ENCODE data around the gene FBLIM1.
"Not testable (repeated sequence)": the region's sequence is repeated elsewhere in the genome, so short reads cannot be mapped to it uniquely, and the experiment has no call there.

Gene FBLIM1

GRCh38 chr1:15788624-15789301, 30.2 kb downstream of the FBLIM1 start:
- Histone ChIP-seq H3K27me3 (ENCODE audit: control insufficient read depth in 1 of 2, insufficient read depth in 2 of 2, low read length in 2 of 2) (no peaks in the 10 kb centered on the region), H3K9me3 (ENCODE audit: low read length) (no peaks in the 10 kb centered on the region), H3K9ac (ENCODE audit: low read length) (no peak overlapping the region), H3K4me1 (ENCODE audit: insufficient read depth, low read length) (no peaks in the 10 kb centered on the region), H3K4me3 (ENCODE audit: low read depth in 1 of 2, low read length in 2 of 2) (no peak overlapping the region), H3K36me3 (ENCODE audit: insufficient read depth, low read length) (no peaks in the 10 kb centered on the region), H3K27ac (ENCODE audit: low read depth, low read length) (no peak overlapping the region)

DNA sequence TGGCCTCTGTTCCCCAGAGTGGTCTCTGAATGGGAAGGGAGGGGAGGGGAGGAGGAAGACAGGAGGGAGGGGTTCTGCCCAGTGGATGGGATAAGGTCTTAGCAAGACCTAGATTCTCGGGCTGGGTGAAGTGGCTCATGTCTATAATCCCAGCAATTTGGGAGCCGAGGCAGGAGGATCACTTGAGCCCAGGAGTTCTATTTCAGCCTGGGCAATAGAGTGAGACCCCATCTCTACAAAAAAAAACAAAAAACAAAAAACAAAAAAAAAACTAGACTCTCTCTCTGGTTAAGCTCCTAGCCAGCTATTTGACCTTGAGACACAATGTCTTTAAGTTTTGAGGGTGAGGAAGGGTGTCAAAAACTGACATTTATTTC, 37.5 kb downstream of the FBLIM1 start:
- no peaks in the 10 kb centered on the region for H3K9me3 ChIP-seq (ENCODE audit: low read length)
- H3K4me1 ChIP-seq (ENCODE audit: insufficient read depth, low read length), result peaks cover 26% of the 10 kb centered on the region
- no peak overlapping the region for H3K4me3 ChIP-seq (ENCODE audit: low read depth in 1 of 2, low read length in 2 of 2)
- no peak overlapping the region for H3K27ac ChIP-seq (ENCODE audit: low read depth, low read length)
- H3K9ac ChIP-seq (ENCODE audit: low read length), result no peak overlapping the region
- H3K36me3 ChIP-seq (ENCODE audit: insufficient read depth, low read length), result no peaks in the 10 kb centered on the region
- H3K27me3 ChIP-seq (ENCODE audit: control insufficient read depth in 1 of 2, insufficient read depth in 2 of 2, low read length in 2 of 2), result no peaks in the 10 kb centered on the region

DNA sequence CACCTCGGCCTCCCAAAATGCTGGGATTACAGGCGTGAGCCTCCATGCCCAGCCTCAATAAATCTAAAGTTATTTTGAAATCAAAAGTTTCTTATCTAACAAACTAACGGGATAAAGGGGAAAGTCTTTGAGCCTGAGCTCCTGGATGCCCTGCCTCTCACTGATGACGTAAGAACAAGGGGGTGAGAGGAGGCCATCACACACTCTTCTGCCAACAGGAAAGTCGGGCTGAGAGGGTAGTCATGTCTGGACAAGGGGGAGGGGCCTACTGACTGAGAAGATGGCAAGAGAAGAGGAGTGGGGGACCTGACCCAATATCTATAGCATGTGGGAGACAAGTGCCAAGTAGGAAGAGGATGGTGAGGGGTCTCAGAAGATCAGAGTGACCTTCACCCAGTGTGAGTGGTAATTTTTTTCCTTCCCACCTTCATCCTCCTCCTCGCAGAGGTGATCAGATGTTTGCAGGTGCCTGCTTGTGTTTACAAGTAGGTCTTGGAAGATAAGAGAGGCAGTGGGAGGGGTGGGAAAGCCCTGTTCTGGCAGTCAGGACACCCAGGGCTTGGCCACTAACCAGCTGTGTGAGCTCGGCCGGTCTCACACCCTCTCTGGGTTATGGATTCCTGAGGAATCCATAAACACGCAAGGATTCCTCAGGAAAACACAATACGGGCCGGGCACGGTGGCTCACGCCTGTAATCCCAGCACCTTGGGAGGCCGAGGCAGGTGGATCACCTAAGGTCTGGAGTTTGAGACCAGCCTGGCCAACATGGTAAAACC, 39.2 kb downstream of the FBLIM1 start:
- Histone ChIP-seq H3K27ac (ENCODE audit: low read depth, low read length) (no peak overlapping the region), H3K4me3 (ENCODE audit: low read depth in 1 of 2, low read length in 2 of 2) (no peak overlapping the region), H3K9me3 (ENCODE audit: low read length) (no peaks in the 10 kb centered on the region), H3K9ac (ENCODE audit: low read length) (no peak overlapping the region), H3K27me3 (ENCODE audit: control insufficient read depth in 1 of 2, insufficient read depth in 2 of 2, low read length in 2 of 2) (no peaks in the 10 kb centered on the region), H3K36me3 (ENCODE audit: insufficient read depth, low read length) (no peaks in the 10 kb centered on the region), H3K4me1 (ENCODE audit: insufficient read depth, low read length) (peaks cover 26% of the 10 kb centered on the region)

DNA sequence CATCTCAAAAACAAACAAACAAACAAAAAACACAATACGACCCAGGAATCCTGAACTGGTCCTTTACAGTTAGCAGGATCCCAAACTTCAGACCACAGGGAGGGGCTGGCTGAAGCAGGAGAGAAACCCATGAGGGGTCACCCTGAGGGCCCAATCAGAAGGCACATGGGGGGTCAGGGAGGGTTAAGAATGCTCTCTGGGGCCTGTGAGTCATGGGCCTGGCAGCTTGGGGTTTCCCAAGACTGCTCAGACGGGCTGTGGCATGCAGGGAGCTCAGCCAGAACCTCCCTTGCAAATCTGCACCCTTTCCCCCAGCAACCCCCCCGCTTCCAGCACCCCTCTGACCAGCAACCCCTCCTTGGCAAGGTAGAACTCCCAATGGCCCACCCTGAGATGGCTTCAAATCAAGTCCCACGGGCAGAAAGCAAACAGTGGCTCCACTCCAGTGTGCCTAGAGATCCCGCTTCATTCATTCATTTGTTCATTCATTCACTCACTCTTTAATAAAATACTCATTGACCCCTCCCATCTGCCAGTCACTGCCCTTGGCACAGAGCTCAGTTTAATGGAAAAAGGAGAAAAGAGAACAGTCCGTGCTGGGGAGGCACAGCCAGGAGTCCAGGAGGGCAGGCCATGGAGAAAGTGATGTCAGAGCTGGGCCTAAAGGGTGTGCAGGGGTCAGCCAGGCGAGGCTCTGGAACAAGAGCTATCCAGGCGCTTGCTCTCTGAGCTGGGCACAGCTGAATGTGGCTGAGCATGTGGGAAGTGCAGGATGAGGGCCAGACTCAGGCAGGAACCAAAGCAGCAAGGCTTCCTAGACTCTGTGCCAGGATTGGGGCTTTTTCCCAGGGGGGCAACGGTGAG, 40.6 kb downstream of the FBLIM1 start:
- Histone ChIP-seq H3K36me3 (ENCODE audit: insufficient read depth, low read length) (no peaks in the 10 kb centered on the region), H3K9ac (ENCODE audit: low read length) (no peak overlapping the region), H3K9me3 (ENCODE audit: low read length) (no peaks in the 10 kb centered on the region), H3K4me3 (ENCODE audit: low read depth in 1 of 2, low read length in 2 of 2) (no peak overlapping the region), H3K4me1 (ENCODE audit: insufficient read depth, low read length) (peaks cover 26% of the 10 kb centered on the region), H3K27ac (ENCODE audit: low read depth, low read length) (no peak overlapping the region), H3K27me3 (ENCODE audit: control insufficient read depth in 1 of 2, insufficient read depth in 2 of 2, low read length in 2 of 2) (no peaks in the 10 kb centered on the region)

GRCh38 chr1:15799928-15800835, 41.6 kb downstream of the FBLIM1 start:
- Histone ChIP-seq H3K4me3 (ENCODE audit: low read depth in 1 of 2, low read length in 2 of 2) (no peak overlapping the region), H3K9me3 (ENCODE audit: low read length) (no peaks in the 10 kb centered on the region), H3K4me1 (ENCODE audit: insufficient read depth, low read length) (peaks cover 26% of the 10 kb centered on the region), H3K27me3 (ENCODE audit: control insufficient read depth in 1 of 2, insufficient read depth in 2 of 2, low read length in 2 of 2) (no peaks in the 10 kb centered on the region), H3K9ac (ENCODE audit: low read length) (no peak overlapping the region), H3K27ac (ENCODE audit: low read depth, low read length) (no peak overlapping the region), H3K36me3 (ENCODE audit: insufficient read depth, low read length) (no peaks in the 10 kb centered on the region)

- Histone ChIP-seq H3K27ac (ENCODE audit: low read depth, low read length) (no peak overlapping the region), H3K27me3 (ENCODE audit: control insufficient read depth in 1 of 2, insufficient read depth in 2 of 2, low read length in 2 of 2) (no peaks in the 10 kb centered on the region), H3K36me3 (ENCODE audit: insufficient read depth, low read length) (no peaks in the 10 kb centered on the region), H3K4me3 (ENCODE audit: low read depth in 1 of 2, low read length in 2 of 2) (no peak overlapping the region), H3K9me3 (ENCODE audit: low read length) (no peaks in the 10 kb centered on the region), H3K9ac (ENCODE audit: low read length) (no peak overlapping the region), H3K4me1 (ENCODE audit: insufficient read depth, low read length) (peaks cover 20% of the 10 kb centered on the region)
These were observed 43.8 kb downstream of the FBLIM1 start for GRCh38 chr1:15802234-15802965.

- H3K36me3 ChIP-seq (ENCODE audit: insufficient read depth, low read length), result no peaks in the 10 kb centered on the region
These were observed 44.8 kb downstream of the FBLIM1 start for GRCh38 chr1:15803380-15803779.

DNA sequence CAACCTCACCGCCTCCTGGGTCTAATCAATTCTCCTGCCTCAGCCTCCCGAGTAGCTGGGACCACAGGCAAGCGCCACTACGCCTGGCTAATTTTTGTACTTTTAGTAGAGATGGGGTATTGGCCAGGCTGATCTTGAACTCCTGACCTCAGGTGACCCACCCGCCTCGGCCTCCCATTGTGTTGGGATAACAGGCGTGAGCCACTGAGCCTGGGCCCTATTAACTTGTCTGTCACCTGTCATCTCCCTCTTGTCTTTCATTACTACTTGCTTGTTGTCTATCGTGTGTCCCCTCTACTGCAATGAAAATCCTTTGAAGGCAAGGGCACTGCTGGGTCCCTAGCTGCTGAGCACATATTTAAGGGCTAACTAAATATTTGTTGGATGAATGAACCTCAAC, 45.5 kb downstream of the FBLIM1 start:
- Histone ChIP-seq H3K36me3 (ENCODE audit: insufficient read depth, low read length) (no peaks in the 10 kb centered on the region), H3K4me3 (ENCODE audit: low read depth in 1 of 2, low read length in 2 of 2) (no peak overlapping the region), H3K4me1 (ENCODE audit: insufficient read depth, low read length) (peaks cover 17% of the 10 kb centered on the region), H3K27ac (ENCODE audit: low read depth, low read length) (no peak overlapping the region), H3K9ac (ENCODE audit: low read length) (no peak overlapping the region), H3K9me3 (ENCODE audit: low read length) (no peaks in the 10 kb centered on the region), H3K27me3 (ENCODE audit: control insufficient read depth in 1 of 2, insufficient read depth in 2 of 2, low read length in 2 of 2) (no peaks in the 10 kb centered on the region)

More at GRCh38 chr1:15803380-15803779, 44.8 kb downstream of the FBLIM1 start:
- Histone ChIP-seq H3K4me1 (ENCODE audit: insufficient read depth, low read length) (peaks cover 20% of the 10 kb centered on the region), H3K27ac (ENCODE audit: low read depth, low read length) (no peak overlapping the region), H3K4me3 (ENCODE audit: low read depth in 1 of 2, low read length in 2 of 2) (no peak overlapping the region), H3K9ac (ENCODE audit: low read length) (no peak overlapping the region), H3K27me3 (ENCODE audit: control insufficient read depth in 1 of 2, insufficient read depth in 2 of 2, low read length in 2 of 2) (no peaks in the 10 kb centered on the region), H3K9me3 (ENCODE audit: low read length) (no peaks in the 10 kb centered on the region)

GRCh38 chr1:15807121-15807520, 48.5 kb downstream of the FBLIM1 start:
- no peak overlapping the region for H3K4me3 ChIP-seq (ENCODE audit: low read depth in 1 of 2, low read length in 2 of 2)

DNA sequence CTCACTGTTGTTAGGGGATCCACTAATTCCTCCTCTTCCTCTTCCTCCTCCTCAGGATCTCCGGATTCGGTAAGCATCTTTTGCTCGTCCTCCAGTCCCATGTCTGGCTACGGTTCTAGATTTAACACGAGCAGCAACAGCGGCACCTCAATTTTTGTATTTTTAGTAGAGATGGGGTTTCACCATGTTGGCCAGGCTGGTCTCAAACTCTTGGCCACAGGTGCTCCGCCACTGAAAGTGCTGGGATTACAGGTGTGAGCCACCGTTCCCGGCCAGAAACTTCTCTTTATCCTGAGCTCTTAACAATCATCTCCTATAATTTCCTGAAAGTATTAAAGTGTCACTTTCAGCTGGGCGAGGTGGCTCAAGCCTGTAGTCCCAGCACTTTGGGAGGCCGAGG, 49.0 kb downstream of the FBLIM1 start, which contains the start of gene UQCRHL:
TSS of gene UQCRHL (minus strand) at position 101 of the 400 bp plus-strand sequence. CDS start at position 101, 0 bp downstream.
- not testable (repeated sequence) for H3K4me3 ChIP-seq (ENCODE audit: low read depth in 1 of 2, low read length in 2 of 2); H3K9me3 ChIP-seq (ENCODE audit: low read length); H3K27ac ChIP-seq (ENCODE audit: low read depth, low read length); H3K4me1 ChIP-seq (ENCODE audit: insufficient read depth, low read length); H3K9ac ChIP-seq (ENCODE audit: low read length); H3K27me3 ChIP-seq (ENCODE audit: control insufficient read depth in 1 of 2, insufficient read depth in 2 of 2, low read length in 2 of 2); H3K36me3 ChIP-seq (ENCODE audit: insufficient read depth, low read length)

More at GRCh38 chr1:15807121-15807520, 48.5 kb downstream of the FBLIM1 start:
- Histone ChIP-seq H3K36me3 (ENCODE audit: insufficient read depth, low read length) (no peaks in the 10 kb centered on the region), H3K4me1 (ENCODE audit: insufficient read depth, low read length) (no peaks in the 10 kb centered on the region), H3K9me3 (ENCODE audit: low read length) (no peaks in the 10 kb centered on the region), H3K27me3 (ENCODE audit: control insufficient read depth in 1 of 2, insufficient read depth in 2 of 2, low read length in 2 of 2) (no peaks in the 10 kb centered on the region), H3K9ac (ENCODE audit: low read length) (no peak overlapping the region), H3K27ac (ENCODE audit: low read depth, low read length) (no peak overlapping the region)

All from muscle layer of colon (tissue), 2 donors.